ES-I3 (cell line): ENCODE results near the gene OBP2B.

Source experiments
- H3K36me3 ChIP-seq: 2 replicates; pipeline ENCODE4 v1.6.1; 2013; ENCODE audit warnings: mild to moderate bottlenecking, low read length, control low read depth, moderate library complexity; ENCODE audit not compliant: insufficient read depth
- H3K4me1 ChIP-seq: 2 replicates; pipeline ENCODE4 v1.6.1; 2013; ENCODE audit warnings: mild to moderate bottlenecking, control low read depth, low read length; ENCODE audit not compliant: insufficient read depth
- H3K9ac ChIP-seq: 2 replicates; pipeline ENCODE4 v1.6.1; 2013; ENCODE audit warnings: low read depth, mild to moderate bottlenecking, low read length, moderate library complexity
- H3K9me3 ChIP-seq: 2 replicates; pipeline ENCODE4 v1.6.1; 2013; ENCODE audit warnings: mild to moderate bottlenecking, low read length, moderate library complexity; ENCODE audit not compliant: control insufficient read depth, insufficient read depth

OBP2B gene

DNA sequence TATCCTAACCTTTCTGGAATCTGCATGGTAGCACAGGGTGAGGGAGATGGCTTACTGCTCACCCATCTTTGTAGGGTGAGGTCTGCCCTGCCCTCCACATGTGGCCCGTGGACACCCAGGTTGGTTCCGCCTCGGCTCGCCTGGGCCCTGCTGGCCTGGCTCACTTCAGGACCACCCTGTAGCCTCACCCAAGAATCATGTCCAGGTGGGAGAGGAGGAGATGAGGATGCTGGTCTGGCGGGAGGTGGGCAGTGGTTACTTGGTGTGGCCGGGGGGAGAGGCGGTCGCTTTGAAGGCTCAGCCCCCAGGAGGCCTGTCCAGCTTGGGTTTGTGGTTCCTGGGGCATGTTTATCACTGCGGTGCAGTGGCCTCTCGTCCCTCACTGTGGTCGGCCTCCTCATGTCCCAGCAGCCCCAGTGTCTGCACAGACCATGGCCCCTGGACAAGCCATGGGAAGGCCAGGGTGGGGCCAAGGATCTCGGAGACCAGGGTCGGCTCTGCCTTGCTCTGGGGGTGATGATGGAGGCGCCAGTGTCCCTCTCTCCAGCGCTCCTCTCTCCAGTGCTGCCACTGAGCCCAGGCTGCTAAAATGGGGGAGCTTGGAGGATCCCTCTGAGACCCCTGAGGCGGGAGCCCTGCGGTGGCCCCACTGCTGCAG, 4.6 kb downstream of the OBP2B start:
- Histone ChIP-seq H3K9me3 (no peaks in the 10 kb centered on the region), H3K9ac (no peak overlapping the region), H3K4me1 (no peaks in the 10 kb centered on the region), H3K36me3 (no peaks in the 10 kb centered on the region)

DNA sequence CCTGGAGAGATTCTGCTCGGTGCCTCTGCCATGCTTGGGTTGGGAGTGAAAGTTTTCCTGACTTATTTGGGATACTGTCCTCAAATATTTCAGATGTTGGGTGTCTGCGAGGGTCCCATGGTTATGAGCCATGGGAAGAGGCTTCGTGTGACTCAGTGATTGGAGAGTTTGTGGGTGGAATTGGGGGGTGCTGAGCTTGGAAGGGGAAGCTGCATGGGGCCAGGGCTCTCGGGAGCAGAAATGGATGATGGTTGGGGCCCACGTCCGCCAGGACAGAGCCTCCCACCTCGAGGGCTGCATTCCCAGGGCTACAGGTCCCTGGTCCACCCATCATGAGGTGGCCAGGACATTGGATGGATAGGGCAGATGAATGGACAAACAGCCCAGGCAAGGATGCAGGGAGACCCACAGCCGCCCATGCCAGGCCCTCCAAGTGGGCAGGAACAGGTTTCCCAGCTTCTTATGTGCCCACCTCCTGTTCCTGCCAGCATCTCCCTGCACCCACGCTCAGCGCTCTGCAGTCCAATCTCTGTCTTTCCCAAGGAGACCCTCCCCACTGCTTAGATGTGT, 5.5 kb downstream of the OBP2B start:
- Histone ChIP-seq H3K36me3 (no peaks in the 10 kb centered on the region), H3K9ac (no peak overlapping the region), H3K4me1 (no peaks in the 10 kb centered on the region), H3K9me3 (no peaks in the 10 kb centered on the region)

DNA sequence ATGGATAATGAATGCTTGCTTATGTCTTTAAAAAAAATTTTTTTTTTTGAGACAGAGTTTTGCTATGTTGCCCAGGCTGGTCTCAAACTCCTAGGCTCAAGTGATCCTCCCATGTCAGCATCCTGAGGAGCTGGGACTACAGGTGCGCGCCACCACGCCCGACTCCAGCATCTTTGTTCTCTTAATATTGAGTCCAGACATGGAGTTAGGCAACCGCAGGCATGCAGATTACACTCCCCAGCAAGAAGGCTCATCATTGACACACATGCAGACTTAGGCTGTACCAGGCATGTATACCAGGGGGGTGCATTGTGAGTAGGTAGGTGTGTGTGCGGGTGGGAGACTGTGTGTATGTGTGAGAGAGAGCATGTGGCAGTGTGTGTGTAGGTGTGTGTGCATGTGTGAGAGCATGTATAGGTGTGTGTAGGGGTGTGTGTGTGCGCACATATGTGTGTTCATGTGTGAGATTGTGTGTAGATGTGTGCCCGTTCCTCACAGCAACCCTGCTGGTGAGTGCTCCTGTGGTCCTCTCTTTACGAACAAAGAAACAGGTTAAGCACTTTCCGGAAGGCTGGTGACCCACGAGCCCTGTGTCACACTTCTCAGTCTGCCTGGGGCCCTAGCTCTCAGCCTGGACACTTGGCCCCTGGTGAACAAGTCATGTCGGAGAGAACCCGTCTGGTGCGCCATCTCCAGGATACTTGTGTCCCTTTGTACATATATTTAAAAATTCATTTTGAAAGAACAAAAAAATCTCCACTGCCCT, 6.2 kb downstream of the OBP2B start:
- Histone ChIP-seq H3K4me1 (no peaks in the 10 kb centered on the region), H3K9me3 (no peaks in the 10 kb centered on the region), H3K36me3 (no peaks in the 10 kb centered on the region), H3K9ac (no peak overlapping the region)

DNA sequence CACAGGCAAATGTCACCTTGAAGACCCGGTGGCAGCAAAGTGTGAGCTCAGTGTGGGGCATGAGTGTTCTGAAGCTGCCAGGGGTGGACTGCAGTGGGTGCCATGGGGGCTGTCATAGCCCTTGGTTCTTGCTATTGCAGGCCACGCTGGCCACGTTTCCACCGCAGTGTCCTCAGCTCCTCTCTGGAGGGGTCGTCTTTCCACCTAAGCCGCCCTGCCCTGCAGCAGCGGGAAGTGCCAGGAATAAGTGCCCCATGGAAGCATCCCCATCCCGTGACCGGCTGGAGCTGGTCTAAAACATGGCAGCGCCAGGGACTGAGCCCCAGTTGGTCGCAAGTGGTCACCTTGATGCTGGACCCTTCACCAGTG, 6.9 kb downstream of the OBP2B start:
- Histone ChIP-seq H3K4me1 (no peaks in the 10 kb centered on the region), H3K9ac (no peak overlapping the region), H3K36me3 (no peaks in the 10 kb centered on the region), H3K9me3 (no peaks in the 10 kb centered on the region)

DNA sequence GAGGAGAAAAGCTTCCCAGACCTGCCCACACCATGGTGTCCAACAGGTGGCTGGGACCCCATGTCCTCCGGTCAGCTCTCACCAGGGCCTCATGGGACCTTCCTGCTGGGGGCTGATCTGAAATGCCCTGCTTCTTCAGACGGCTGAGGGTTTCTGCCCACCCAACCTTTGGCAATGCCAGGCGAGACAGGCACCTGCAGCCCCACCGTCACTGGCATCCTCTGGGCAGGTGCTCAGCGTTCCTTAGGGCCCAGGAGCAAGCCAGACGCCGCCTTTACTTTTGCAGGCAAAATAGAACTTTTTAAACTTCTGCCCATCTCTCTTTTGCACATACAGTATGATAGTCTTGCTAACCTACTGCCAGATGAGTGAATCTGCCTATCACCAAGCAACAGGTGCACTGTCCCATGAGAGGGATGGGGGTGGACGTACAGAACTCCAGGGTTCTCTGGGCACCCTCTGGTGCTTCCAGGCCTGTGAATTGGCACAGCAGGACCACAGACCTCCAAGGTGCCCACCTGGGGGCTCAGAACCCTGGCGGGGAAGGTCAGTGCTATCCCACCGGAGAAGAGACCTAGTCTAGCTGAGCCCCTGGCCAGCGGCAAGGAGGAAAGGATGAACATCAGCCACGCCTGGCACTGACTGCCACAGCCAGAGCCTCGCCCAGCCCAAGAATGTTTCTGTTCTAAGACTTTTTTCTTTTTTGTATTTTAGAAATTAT, 7.5 kb downstream of the OBP2B start:
- Histone ChIP-seq H3K36me3 (no peaks in the 10 kb centered on the region), H3K9me3 (no peaks in the 10 kb centered on the region), H3K9ac (no peak overlapping the region), H3K4me1 (no peaks in the 10 kb centered on the region)

DNA sequence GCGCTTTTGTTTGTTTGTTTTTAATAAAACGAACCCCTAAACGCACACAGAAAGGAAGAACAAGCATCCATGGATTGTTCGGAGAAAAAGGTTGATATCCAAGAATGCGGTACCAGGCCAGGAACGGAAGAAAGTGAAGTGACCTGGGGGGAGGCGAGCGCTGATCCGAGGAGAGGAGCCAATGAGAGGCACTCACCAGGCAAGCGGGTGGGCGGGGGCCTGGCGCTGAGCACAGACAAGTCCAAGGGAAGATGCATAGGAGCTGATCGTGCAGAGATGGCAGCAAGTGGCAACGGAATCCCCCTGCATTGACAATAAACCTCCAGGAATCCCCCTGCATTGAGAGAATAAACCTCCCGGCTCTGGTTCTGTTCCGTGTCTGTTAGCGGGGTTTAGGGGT, 8.4 kb downstream of the OBP2B start:
- no peaks in the 10 kb centered on the region for H3K4me1 ChIP-seq
- H3K9me3 ChIP-seq, result no peaks in the 10 kb centered on the region
- no peaks in the 10 kb centered on the region for H3K36me3 ChIP-seq
- no peak overlapping the region for H3K9ac ChIP-seq

DNA sequence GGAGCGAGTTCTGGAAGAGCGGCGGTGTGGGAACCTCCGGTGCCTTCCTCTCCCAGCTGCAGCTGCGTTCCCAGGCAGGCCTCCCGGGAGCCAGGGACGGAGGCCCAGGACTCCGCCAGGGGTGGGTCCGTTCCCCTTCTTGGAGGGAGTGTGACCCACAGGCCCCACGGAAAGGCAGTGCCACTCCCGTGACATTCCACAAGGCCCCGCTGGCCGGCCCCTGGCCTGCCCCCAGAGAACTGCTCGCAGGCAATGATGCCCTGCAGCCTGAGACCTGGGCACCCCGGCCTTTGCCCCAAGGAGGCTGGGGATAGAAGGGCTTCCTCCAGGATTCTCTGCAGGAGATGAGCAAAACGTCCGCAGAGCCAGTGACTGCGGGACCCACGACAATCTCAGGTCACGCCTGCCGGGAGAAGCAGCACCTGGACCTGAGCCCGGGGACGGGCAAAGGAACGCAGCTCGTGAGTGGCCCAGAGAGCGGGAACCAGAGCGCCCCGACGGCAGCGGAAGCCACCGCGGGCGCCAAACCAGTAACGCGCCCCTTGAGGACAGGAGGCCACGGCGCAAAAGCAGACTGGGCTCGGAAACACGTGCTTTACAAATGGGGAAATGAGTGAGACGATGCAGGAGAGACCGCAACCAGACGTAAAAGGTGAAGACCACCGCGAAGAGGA, 9.3 kb downstream of the OBP2B start:
- Histone ChIP-seq H3K4me1 (no peaks in the 10 kb centered on the region), H3K9me3 (no peaks in the 10 kb centered on the region), H3K36me3 (no peaks in the 10 kb centered on the region), H3K9ac (peak overlapping the region; percentile 51; the same call in 1 of the 2 replicates)

DNA sequence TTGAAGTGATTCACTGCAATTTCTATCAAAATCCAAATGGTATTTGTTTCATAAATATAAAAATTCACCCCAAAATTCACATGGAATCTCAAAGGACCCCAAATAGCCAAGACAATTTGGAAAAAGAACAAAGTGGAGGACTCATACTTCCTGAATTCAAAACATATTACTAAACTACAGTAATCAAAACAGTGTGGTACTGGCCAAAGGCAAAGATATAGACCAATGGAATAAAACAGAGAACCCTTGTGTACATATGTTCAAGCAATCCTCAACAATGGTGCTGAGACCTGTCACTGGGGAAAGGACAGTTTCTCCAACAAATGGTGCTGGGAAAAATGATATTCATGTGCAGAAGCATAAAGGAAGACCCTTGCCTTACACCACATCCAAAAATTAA, 14.0 kb downstream of the OBP2B start:
- no peaks in the 10 kb centered on the region for H3K9me3 ChIP-seq
- no peak overlapping the region for H3K9ac ChIP-seq
- no peaks in the 10 kb centered on the region for H3K4me1 ChIP-seq
- no peaks in the 10 kb centered on the region for H3K36me3 ChIP-seq

DNA sequence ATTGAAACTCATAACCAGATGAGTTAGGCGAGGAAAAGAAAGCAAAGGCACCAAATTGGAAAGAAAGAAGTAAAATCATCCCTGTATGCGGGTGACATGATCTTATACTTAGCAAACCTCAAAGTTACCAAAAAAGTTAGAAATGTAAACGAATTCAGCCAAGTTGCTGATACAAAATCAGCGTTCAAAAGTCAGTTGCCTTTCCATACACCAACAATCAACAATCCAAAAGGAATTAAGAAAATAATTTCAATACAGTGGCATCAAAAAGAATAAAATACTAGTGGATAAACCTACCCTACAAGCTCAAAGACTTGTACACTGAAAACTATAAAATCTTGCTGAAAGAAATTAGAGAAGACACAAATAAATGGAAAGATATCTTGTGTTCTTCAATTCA, 14.5 kb downstream of the OBP2B start:
- Histone ChIP-seq H3K9ac (no peak overlapping the region), H3K9me3 (no peaks in the 10 kb centered on the region)

DNA sequence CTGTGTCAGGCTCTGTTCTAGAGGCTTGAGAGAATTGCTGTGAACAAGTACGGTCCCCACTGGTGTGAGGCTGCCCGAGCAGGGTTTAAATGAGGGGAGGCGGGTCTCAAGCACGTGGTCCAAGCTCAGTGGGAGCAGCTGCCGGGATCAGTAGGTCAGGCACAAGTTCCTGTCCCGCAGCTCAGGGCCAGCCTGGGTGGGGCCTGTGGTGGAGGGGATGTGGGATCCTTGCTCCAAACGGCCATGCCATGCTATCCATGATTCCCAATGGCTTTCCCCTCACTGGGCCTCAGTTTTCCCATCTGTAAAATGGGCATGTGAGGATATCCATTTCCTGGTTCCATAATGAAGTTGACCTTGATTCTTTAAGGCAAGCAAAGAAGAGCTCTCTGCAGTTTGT, 17.1 kb downstream of the OBP2B start:
- no peaks in the 10 kb centered on the region for H3K36me3 ChIP-seq
- no peaks in the 10 kb centered on the region; the same call in 1 of the 2 replicates for H3K4me1 ChIP-seq
- H3K9ac ChIP-seq, result no peak overlapping the region
- H3K9me3 ChIP-seq, result no peaks in the 10 kb centered on the region

More for the DNA sequence above, 14.5 kb downstream of the OBP2B start:
- no peaks in the 10 kb centered on the region for H3K36me3 ChIP-seq
- no peaks in the 10 kb centered on the region for H3K4me1 ChIP-seq

DNA sequence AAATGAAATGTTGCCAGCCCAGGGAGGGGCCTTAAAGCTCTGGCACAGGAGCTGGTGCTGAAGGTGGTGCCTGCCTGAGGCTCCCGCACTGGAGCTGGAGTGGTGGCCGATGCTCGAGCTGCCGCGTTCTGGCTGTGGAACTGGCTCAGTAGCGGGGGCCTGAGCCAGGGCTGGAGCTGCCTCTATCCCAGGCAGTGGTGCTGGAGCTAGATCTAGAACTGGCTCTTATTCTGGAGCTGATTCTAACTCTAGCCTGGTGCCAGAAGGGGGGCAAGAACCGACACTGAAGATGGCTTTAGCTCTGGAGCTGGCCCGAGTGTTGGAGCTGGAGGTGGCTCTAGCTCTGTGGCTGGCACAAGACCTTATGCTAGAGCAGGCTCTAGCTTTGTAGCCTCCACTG, 19.2 kb downstream of the OBP2B start:
- no peaks in the 10 kb centered on the region; the same call in 1 of the 2 replicates for H3K4me1 ChIP-seq
- no peaks in the 10 kb centered on the region for H3K36me3 ChIP-seq
- H3K9ac ChIP-seq, result no peak overlapping the region
- H3K9me3 ChIP-seq, result no peaks in the 10 kb centered on the region

DNA sequence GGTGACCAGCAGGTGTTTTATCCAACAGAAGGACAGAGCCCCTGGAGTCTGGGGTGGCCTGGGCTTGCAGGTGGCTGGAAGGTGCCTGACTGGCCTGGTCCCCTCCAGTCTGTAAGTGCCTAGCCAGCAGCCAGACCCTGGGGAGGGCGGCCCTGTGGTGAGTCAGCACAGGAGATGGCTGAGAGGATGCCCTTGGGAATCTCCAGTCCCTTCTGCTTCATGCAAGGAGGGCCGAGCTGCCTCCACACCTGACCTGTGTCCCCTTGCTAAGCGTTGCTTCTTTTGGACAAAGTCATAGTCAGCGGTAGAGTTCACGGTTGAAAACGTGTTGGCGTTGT, 20.2 kb downstream of the OBP2B start:
- no peaks in the 10 kb centered on the region for H3K9me3 ChIP-seq
- H3K36me3 ChIP-seq, result no peaks in the 10 kb centered on the region
- no peaks in the 10 kb centered on the region; the same call in 1 of the 2 replicates for H3K4me1 ChIP-seq
- H3K9ac ChIP-seq, result no peak overlapping the region

DNA sequence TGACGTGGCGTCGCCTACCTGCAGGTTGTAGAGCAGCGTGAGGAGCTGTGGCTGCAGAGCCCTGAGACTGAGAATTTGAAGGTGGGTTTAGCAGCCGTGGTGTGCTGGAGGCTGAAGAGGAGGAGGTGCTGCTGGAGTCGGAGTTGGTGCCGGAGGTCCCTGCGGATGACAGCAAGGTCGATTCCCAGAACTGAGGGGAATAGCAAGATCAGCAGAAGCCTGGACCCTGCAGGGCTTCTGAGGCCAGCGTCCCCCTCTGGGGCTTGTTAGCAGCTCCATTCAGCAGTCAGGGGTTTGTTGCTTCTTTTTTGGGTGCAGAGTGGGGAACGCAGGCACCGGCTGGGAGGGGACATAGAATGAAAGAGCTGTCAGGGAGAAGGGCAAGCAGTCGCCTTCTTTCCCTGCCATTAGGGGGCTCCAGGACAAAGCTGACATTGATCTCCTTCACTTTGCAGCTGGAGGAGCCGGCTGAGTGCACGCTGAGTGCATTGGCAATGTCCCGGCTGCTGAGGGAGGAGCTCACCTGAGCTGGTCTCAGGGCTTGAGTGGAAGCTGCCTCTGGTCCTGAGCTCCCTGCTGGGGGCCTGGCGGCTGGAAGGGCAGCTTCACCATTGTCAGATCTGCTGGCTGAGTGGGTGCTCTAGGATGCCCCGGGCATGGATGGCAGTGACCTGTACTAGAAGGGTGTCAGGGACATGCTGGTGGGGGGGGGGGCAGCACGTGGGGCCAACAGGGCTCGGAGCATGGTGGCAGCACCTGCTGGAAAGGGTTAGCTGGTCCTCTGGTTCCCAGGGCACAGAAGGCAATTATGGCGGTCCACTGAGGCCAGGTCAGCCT, 20.8 kb downstream of the OBP2B start:
- H3K9ac ChIP-seq, result no peak overlapping the region
- no peaks in the 10 kb centered on the region for H3K9me3 ChIP-seq
- no peaks in the 10 kb centered on the region for H3K36me3 ChIP-seq
- no peaks in the 10 kb centered on the region; the same call in 1 of the 2 replicates for H3K4me1 ChIP-seq
